ENCODE measurements around the gene CHD6.

The CHD6 gene

DNA sequence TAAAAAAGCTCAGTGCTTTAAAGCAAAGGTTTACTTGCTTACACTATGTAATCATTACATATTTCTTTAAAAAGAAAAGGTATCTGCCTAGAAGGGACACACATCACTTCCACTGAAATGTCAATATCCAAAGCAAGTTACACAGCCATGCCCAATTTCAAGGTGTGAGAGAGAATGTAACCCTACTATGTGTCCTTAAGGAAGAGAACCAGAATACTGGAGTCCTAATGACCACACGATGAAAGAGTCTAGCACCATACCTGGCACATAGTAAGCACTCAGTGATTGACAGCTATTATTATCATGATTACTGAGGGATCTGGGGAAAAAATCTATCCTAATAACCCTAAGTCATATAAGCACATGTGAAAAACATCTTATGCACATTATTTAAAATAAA lies 10.4 kb downstream of the CHD6 start:
- no peaks in the 10 kb centered on the region for H3K36me3 ChIP-seq (ENCODE audit: insufficient read depth, low read length)
- no peaks in the 10 kb centered on the region for H3K4me1 ChIP-seq (ENCODE audit: control insufficient read depth, insufficient read depth, low read length, unreplicated experiment)
- peaks cover 59% of the 10 kb centered on the region for H3K79me2 ChIP-seq (ENCODE audit: control insufficient read depth, insufficient read depth, low read length, unreplicated experiment)
- H3K4me3 ChIP-seq (ENCODE audit: low read depth, low read length), result no peak overlapping the region
- H3K27ac ChIP-seq (ENCODE audit: low read depth, low read length), result no peak overlapping the region
- no peak overlapping the region for H2AFZ ChIP-seq (ENCODE audit: low read length, unreplicated experiment)
- no peaks in the 10 kb centered on the region for H3K27me3 ChIP-seq (ENCODE audit: insufficient read depth, low read length)

DNA sequence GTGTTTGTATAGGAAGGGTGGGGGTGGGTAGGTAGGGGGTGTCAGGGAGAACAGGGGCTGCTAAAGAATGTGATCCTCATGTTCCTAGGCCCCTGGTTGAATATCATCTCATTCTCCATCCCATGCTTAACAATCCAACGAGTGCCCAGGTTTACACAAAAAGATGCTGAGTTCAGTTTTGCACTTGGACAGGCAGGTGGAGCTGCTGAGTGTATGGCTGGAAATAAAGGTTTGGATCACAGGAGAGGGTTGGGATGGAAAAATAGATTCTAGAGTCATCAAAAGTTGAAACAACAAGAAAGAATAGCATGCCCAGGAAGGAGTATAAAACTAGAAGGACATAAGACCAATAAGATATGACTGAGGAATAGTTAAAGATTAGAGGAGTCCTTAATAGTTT lies 14.2 kb downstream of the CHD6 start:
- peaks cover 4% of the 10 kb centered on the region; the same call in 1 of the 2 replicates for H3K36me3 ChIP-seq (ENCODE audit: insufficient read depth, low read length)
- no peak overlapping the region for H3K4me3 ChIP-seq (ENCODE audit: low read depth, low read length)
- no peaks in the 10 kb centered on the region for H3K27me3 ChIP-seq (ENCODE audit: insufficient read depth, low read length)
- no peaks in the 10 kb centered on the region for H3K4me1 ChIP-seq (ENCODE audit: control insufficient read depth, insufficient read depth, low read length, unreplicated experiment)
- H3K79me2 ChIP-seq (ENCODE audit: control insufficient read depth, insufficient read depth, low read length, unreplicated experiment), result peaks cover 72% of the 10 kb centered on the region
- H3K27ac ChIP-seq (ENCODE audit: low read depth, low read length), result no peak overlapping the region
- H2AFZ ChIP-seq (ENCODE audit: low read length, unreplicated experiment), result no peak overlapping the region

DNA sequence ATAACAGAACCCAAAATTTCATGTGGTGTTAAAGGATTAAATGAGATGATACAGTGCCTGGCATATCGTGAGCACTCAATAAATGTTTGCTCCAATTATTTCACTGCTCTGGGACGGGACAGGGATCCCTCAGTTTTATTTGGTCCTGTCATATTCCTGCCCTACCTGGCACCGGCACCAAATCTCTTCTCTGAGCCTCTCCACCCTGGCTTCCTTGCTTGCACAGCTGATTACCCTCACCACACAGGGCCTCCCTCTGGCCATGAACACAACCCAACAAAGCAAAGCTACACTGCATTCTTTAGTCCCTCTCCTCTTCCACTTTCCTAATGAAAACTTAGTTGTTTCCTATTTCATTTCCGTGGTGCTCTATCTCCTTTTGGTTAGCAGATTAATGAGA lies 16.4 kb downstream of the CHD6 start:
- peaks cover 76% of the 10 kb centered on the region for H3K79me2 ChIP-seq (ENCODE audit: control insufficient read depth, insufficient read depth, low read length, unreplicated experiment)
- H3K27ac ChIP-seq (ENCODE audit: low read depth, low read length), result no peak overlapping the region
- H2AFZ ChIP-seq (ENCODE audit: low read length, unreplicated experiment), result no peak overlapping the region
- peaks cover 4% of the 10 kb centered on the region; the same call in 1 of the 2 replicates for H3K36me3 ChIP-seq (ENCODE audit: insufficient read depth, low read length)
- H3K4me3 ChIP-seq (ENCODE audit: low read depth, low read length), result no peak overlapping the region
- no peaks in the 10 kb centered on the region for H3K4me1 ChIP-seq (ENCODE audit: control insufficient read depth, insufficient read depth, low read length, unreplicated experiment)
- no peaks in the 10 kb centered on the region for H3K27me3 ChIP-seq (ENCODE audit: insufficient read depth, low read length)

DNA sequence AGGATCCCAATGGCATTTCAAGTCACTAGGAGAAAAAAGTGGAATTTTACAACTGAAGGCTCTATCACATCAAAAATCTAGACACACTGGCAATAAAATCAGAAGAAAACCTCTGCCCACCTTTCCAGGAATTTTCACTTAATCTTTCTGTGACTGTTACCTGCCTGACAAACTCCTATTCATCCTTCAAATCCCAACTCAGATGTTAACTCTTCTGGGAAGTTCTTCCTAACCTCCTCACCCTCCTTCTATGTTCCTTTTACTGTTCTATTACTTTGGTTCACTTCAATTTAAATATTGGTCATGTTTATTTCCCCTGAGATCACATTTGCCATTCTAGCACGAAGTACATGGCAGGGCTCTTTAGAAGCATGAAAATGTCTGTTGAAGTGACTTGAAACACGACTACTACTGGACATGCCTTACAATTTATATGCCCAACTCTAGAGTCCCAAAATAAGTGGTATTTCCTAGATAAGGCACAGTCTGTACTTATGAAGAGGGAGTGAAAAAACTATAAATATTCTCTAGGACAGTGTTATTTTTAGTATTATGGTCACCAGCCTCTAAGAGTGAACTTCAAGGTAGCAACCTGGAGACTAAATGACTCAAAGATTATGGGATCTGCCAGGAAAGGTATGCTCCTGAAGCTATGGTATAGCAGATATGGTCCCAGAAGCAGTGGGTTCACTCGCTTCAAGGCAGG lies 17.1 kb downstream of the CHD6 start:
- peaks cover 80% of the 10 kb centered on the region for H3K79me2 ChIP-seq (ENCODE audit: control insufficient read depth, insufficient read depth, low read length, unreplicated experiment)

DNA sequence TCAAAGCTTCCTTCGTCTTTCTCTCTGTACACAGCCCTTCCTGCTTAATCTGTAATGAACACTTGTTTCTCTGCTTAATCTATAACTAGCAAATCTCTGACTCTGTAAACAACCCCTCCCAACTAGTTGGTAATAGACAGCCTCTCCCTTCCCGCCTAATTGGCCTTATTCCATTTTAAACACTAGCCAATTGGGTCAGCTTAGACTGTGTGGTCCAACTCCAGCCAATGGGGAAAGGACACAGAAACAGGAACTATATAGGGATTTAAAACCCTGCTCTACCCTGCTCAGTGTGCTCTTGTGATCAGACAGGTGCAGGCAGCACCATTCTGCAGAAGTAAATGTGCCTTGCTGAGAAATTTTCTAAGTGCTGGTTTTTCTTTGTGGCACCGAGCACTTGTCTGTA lies 18.5 kb downstream of the CHD6 start:
- Histone ChIP-seq H3K27me3 (ENCODE audit: insufficient read depth, low read length) (no peaks in the 10 kb centered on the region), H2AFZ (ENCODE audit: low read length, unreplicated experiment) (no peak overlapping the region), H3K4me3 (ENCODE audit: low read depth, low read length) (no peak overlapping the region), H3K36me3 (ENCODE audit: insufficient read depth, low read length) (peaks cover 4% of the 10 kb centered on the region), H3K79me2 (ENCODE audit: control insufficient read depth, insufficient read depth, low read length, unreplicated experiment) (peaks cover 78% of the 10 kb centered on the region), H3K4me1 (ENCODE audit: control insufficient read depth, insufficient read depth, low read length, unreplicated experiment) (no peaks in the 10 kb centered on the region), H3K27ac (ENCODE audit: low read depth, low read length) (no peak overlapping the region)

More for the DNA sequence above, 17.1 kb downstream of the CHD6 start:
- H2AFZ ChIP-seq (ENCODE audit: low read length, unreplicated experiment), result no peak overlapping the region
- H3K27me3 ChIP-seq (ENCODE audit: insufficient read depth, low read length), result no peaks in the 10 kb centered on the region
- peaks cover 4% of the 10 kb centered on the region; the same call in 1 of the 2 replicates for H3K36me3 ChIP-seq (ENCODE audit: insufficient read depth, low read length)
- no peak overlapping the region for H3K4me3 ChIP-seq (ENCODE audit: low read depth, low read length)
- H3K4me1 ChIP-seq (ENCODE audit: control insufficient read depth, insufficient read depth, low read length, unreplicated experiment), result no peaks in the 10 kb centered on the region
- H3K27ac ChIP-seq (ENCODE audit: low read depth, low read length), result no peak overlapping the region

DNA sequence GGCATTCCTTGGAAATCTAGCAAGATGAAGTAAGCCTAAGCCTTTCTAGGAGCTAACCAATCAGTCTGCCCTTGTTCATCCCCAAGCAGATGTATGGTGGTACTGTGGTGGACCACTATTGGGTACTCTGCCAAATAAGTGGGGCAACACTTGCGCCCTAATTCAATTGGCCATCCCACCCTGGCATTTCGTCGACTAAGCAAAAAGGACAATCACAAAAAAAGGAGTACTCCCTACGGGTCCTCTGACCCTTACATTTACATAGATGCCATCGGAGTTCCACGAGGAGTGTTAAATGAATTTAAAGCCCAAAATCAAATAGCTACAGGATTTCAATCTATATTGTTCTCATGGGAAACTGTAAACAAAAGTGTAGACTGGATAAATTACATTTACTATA lies 19.5 kb downstream of the CHD6 start:
- H3K36me3 ChIP-seq (ENCODE audit: insufficient read depth, low read length), result peaks cover 4% of the 10 kb centered on the region
- H2AFZ ChIP-seq (ENCODE audit: low read length, unreplicated experiment), result no peak overlapping the region

DNA sequence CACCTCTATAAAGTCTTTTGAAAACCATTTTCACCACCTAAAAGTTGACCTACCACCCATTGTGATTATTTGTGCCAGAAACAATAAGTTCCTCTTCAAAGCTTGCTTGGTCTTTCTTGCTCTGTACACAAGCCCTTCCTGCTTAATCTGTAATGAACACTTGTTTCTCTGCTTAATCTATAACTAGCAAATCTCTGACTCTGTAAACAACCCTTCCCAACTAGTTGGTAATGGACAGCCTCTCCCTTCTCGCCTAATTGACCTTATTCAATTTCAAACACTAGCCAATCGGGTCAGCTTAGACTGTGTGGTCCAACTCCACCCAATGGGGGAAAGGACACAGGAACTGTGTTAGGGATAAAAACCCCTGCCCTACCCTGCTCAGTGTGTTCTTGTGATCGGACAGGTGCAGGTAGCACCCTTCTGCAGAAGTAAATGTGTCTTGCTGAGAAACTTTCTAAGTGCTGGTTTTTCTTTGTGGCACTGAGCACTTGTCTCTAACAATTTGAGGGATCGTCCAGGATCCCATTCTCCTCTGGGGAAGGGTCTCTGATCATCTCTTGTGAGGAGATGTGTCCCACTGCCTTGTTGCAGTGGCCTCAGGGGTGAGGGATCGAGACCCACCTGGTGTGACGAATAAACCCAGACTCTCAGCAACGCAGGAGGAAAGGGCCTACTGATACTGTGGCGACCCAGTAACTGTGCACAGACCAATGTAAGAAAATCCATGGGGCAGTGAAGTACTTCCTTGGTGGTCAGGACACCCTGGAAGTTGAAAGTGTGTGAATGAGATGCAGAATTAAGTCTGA lies 23.5 kb downstream of the CHD6 start:
- Histone ChIP-seq H3K27ac (ENCODE audit: low read depth, low read length) (no peak overlapping the region), H2AFZ (ENCODE audit: low read length, unreplicated experiment) (no peak overlapping the region), H3K4me1 (ENCODE audit: control insufficient read depth, insufficient read depth, low read length, unreplicated experiment) (no peaks in the 10 kb centered on the region), H3K4me3 (ENCODE audit: low read depth, low read length) (no peak overlapping the region), H3K79me2 (ENCODE audit: control insufficient read depth, insufficient read depth, low read length, unreplicated experiment) (peaks cover 50% of the 10 kb centered on the region), H3K36me3 (ENCODE audit: insufficient read depth, low read length) (no peaks in the 10 kb centered on the region; the same call in 1 of the 2 replicates), H3K27me3 (ENCODE audit: insufficient read depth, low read length) (no peaks in the 10 kb centered on the region)

More for the DNA sequence above, 19.5 kb downstream of the CHD6 start:
- Histone ChIP-seq H3K4me3 (ENCODE audit: low read depth, low read length) (no peak overlapping the region), H3K79me2 (ENCODE audit: control insufficient read depth, insufficient read depth, low read length, unreplicated experiment) (peaks cover 74% of the 10 kb centered on the region), H3K27ac (ENCODE audit: low read depth, low read length) (no peak overlapping the region), H3K4me1 (ENCODE audit: control insufficient read depth, insufficient read depth, low read length, unreplicated experiment) (no peaks in the 10 kb centered on the region), H3K27me3 (ENCODE audit: insufficient read depth, low read length) (no peaks in the 10 kb centered on the region)

DNA sequence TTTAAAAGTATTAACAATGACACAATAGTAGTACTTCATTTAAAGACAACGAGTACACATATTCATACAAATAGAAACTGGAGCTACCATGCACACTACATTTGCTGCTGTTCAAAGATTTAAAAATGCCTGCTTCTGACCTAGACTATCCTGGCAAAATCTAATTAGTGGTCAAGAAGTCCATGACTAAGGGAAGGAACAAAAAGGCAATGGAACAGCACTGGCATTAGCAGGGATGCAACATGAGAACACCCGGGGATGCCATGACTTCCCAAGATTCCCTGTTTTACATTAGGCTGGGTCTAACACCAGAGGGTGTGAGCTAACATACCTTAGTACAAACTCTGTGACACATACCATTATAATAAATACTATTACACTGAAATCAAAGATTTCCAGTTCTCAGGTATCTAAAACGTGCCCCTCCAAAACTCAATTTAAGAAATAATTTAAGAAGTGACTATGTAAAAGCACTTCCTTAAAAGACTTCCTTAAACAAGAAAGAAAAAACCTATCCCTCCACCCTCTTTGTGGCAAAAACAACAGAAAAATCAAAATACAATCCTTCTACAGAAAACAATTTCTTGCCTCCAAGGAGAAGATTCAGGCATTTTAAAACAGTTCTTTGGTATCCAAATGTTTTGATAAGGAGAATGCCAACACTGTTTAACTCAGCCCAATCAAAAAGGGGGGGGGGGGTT lies 25.5 kb downstream of the CHD6 start:
- no peak overlapping the region for H2AFZ ChIP-seq (ENCODE audit: low read length, unreplicated experiment)
- H3K79me2 ChIP-seq (ENCODE audit: control insufficient read depth, insufficient read depth, low read length, unreplicated experiment), result peaks cover 36% of the 10 kb centered on the region
- peaks cover 5% of the 10 kb centered on the region for H3K4me1 ChIP-seq (ENCODE audit: control insufficient read depth, insufficient read depth, low read length, unreplicated experiment)
- H3K27me3 ChIP-seq (ENCODE audit: insufficient read depth, low read length), result no peaks in the 10 kb centered on the region
- no peak overlapping the region for H3K4me3 ChIP-seq (ENCODE audit: low read depth, low read length)
- H3K27ac ChIP-seq (ENCODE audit: low read depth, low read length), result no peak overlapping the region
- H3K36me3 ChIP-seq (ENCODE audit: insufficient read depth, low read length), result no peaks in the 10 kb centered on the region; the same call in 1 of the 2 replicates

DNA sequence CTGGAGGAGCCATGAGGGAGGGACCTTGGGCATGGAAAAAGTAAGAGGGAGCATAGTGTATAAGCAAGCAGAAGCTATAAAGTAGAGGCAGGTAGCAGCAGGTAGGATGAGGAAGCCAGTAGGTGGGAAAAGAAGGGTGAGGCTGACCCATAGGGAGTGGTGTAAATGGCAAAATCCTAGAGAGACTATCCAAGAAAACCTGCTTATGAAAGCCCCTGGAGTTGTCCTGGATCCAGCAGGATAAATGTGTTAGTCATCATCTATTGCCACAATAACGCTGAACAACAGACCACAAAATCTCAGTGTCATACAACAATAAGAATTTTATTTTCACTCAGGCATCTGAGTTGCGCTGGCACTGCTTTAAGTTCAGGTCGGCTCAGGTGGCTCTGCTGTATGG lies 30.2 kb downstream of the CHD6 start:
- Histone ChIP-seq H3K79me2 (ENCODE audit: control insufficient read depth, insufficient read depth, low read length, unreplicated experiment) (peaks cover 46% of the 10 kb centered on the region), H3K4me1 (ENCODE audit: control insufficient read depth, insufficient read depth, low read length, unreplicated experiment) (peaks cover 8% of the 10 kb centered on the region), H2AFZ (ENCODE audit: low read length, unreplicated experiment) (no peak overlapping the region), H3K36me3 (ENCODE audit: insufficient read depth, low read length) (peaks cover 16% of the 10 kb centered on the region; the same call in 1 of the 2 replicates), H3K27ac (ENCODE audit: low read depth, low read length) (no peak overlapping the region), H3K27me3 (ENCODE audit: insufficient read depth, low read length) (no peaks in the 10 kb centered on the region), H3K4me3 (ENCODE audit: low read depth, low read length) (no peak overlapping the region)

DNA sequence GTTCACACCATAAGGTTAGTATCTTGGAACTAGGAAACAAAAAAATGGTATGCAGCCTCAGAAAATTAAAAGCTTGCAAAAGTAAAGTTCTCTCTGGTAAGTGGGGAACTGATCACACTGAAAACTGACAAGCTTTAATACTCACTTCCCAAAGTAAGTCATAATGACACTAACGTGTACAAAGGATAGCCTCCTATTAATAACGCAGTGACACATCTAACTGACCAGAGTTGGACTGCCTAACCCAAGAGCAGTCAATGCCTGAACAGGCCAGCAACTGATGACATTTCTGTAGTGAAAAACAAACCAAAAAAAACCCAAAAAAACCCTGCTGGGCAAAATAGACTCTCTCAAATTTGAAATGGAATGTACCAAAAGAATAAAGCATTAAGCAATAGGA lies 30.7 kb downstream of the CHD6 start:
- Histone ChIP-seq H3K36me3 (ENCODE audit: insufficient read depth, low read length) (peaks cover 16% of the 10 kb centered on the region; the same call in 1 of the 2 replicates), H2AFZ (ENCODE audit: low read length, unreplicated experiment) (no peak overlapping the region), H3K4me3 (ENCODE audit: low read depth, low read length) (no peak overlapping the region), H3K4me1 (ENCODE audit: control insufficient read depth, insufficient read depth, low read length, unreplicated experiment) (peaks cover 8% of the 10 kb centered on the region), H3K27ac (ENCODE audit: low read depth, low read length) (no peak overlapping the region), H3K27me3 (ENCODE audit: insufficient read depth, low read length) (no peaks in the 10 kb centered on the region), H3K79me2 (ENCODE audit: control insufficient read depth, insufficient read depth, low read length, unreplicated experiment) (peaks cover 49% of the 10 kb centered on the region)

All from ACC112 (cell line).